ENCODE measurements around the gene EIF2AK3. TPM values are rescaled to one million over a fixed set of nuclear protein-coding genes. Genes with fewer than 3 reads are reported as not detected.

The EIF2AK3 gene
- total and polyA plus RNA-seq, 2 of the 13 experiments (the other 11 are each of a cell fraction or from before 2014, with no cell fraction given), result 10.3 to 30.6 TPM

DNA sequence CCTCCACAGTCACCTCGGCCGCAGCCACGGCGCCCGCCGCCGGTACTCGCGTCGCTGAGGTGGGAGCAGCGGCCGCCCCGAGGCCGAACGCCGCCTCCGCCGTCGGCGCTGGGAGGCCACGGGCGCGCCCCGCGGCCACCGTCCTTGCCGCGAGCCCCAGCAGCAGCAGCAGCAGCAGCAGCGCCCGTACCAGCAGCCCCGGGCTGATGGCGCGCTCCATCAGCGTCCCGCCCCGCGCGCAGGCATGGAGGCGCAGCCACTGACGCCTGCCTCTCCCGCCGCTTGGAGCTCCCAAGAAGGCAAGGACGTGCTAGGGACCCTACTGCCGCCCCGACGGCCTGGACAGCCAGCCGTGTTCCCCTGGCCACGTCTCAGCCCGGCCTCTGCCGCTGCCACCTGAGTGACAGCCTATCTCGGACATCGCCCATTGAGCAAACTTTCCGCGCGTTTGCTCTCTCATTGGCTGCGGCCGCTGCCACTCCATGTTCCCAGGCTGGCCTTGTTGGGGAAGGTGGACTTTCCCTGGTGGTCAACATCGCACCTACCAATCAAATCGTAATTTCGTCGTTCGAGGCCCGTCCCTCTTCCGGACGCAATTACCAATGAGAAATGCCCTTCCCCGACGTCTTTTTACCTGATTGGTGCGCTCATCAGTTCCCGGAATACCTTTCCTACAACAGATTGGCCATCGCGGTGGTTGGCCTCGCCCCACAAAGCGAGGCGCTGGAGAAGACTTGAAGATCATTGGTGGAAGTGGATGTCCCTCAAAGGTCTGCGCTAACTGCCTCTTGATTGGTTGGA, at the start of gene EIF2AK3 (continued):
- TF ChIP-seq, protein P1, sequence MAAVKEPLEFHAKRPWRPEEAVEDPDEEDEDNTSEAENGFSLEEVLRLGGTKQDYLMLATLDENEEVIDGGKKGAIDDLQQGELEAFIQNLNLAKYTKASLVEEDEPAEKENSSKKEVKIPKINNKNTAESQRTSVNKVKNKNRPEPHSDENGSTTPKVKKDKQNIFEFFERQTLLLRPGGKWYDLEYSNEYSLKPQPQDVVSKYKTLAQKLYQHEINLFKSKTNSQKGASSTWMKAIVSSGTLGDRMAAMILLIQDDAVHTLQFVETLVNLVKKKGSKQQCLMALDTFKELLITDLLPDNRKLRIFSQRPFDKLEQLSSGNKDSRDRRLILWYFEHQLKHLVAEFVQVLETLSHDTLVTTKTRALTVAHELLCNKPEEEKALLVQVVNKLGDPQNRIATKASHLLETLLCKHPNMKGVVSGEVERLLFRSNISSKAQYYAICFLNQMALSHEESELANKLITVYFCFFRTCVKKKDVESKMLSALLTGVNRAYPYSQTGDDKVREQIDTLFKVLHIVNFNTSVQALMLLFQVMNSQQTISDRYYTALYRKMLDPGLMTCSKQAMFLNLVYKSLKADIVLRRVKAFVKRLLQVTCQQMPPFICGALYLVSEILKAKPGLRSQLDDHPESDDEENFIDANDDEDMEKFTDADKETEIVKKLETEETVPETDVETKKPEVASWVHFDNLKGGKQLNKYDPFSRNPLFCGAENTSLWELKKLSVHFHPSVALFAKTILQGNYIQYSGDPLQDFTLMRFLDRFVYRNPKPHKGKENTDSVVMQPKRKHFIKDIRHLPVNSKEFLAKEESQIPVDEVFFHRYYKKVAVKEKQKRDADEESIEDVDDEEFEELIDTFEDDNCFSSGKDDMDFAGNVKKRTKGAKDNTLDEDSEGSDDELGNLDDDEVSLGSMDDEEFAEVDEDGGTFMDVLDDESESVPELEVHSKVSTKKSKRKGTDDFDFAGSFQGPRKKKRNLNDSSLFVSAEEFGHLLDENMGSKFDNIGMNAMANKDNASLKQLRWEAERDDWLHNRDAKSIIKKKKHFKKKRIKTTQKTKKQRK (IDR thresholded peaks at IDR 0.05; ENCODE audit: low read length), result peak; percentile 97
- TF ChIP-seq CCAR2 (optimal IDR thresholded peaks at IDR 0.05; ENCODE audit: low read depth, low read length) (no peak), ONECUT2 (CRISPR knock-in tag; IDR thresholded peaks at IDR 0.05) (no peak), SNRNP70 (IDR thresholded peaks at IDR 0.05; ENCODE audit: low read depth, low read length) (no peak), TSC22D2 (CRISPR knock-in tag; IDR thresholded peaks at IDR 0.05; ENCODE audit: borderline replicate concordance) (peak; percentile 55; the same call in 1 of the 2 replicates), ZNF816 (CRISPR knock-in tag; IDR thresholded peaks at IDR 0.05; ENCODE audit: borderline replicate concordance) (no peak), FOXK2 (IDR thresholded peaks at IDR 0.05) (peak; percentile 90), GABPA (IDR thresholded peaks at IDR 0.05; ENCODE audit: low read depth, low read length) (peak; percentile 79), GABPA (CRISPR knock-in tag; IDR thresholded peaks at IDR 0.05; ENCODE audit: low read depth) (peak; percentile 94)
- TF ChIP-seq, protein P2, sequence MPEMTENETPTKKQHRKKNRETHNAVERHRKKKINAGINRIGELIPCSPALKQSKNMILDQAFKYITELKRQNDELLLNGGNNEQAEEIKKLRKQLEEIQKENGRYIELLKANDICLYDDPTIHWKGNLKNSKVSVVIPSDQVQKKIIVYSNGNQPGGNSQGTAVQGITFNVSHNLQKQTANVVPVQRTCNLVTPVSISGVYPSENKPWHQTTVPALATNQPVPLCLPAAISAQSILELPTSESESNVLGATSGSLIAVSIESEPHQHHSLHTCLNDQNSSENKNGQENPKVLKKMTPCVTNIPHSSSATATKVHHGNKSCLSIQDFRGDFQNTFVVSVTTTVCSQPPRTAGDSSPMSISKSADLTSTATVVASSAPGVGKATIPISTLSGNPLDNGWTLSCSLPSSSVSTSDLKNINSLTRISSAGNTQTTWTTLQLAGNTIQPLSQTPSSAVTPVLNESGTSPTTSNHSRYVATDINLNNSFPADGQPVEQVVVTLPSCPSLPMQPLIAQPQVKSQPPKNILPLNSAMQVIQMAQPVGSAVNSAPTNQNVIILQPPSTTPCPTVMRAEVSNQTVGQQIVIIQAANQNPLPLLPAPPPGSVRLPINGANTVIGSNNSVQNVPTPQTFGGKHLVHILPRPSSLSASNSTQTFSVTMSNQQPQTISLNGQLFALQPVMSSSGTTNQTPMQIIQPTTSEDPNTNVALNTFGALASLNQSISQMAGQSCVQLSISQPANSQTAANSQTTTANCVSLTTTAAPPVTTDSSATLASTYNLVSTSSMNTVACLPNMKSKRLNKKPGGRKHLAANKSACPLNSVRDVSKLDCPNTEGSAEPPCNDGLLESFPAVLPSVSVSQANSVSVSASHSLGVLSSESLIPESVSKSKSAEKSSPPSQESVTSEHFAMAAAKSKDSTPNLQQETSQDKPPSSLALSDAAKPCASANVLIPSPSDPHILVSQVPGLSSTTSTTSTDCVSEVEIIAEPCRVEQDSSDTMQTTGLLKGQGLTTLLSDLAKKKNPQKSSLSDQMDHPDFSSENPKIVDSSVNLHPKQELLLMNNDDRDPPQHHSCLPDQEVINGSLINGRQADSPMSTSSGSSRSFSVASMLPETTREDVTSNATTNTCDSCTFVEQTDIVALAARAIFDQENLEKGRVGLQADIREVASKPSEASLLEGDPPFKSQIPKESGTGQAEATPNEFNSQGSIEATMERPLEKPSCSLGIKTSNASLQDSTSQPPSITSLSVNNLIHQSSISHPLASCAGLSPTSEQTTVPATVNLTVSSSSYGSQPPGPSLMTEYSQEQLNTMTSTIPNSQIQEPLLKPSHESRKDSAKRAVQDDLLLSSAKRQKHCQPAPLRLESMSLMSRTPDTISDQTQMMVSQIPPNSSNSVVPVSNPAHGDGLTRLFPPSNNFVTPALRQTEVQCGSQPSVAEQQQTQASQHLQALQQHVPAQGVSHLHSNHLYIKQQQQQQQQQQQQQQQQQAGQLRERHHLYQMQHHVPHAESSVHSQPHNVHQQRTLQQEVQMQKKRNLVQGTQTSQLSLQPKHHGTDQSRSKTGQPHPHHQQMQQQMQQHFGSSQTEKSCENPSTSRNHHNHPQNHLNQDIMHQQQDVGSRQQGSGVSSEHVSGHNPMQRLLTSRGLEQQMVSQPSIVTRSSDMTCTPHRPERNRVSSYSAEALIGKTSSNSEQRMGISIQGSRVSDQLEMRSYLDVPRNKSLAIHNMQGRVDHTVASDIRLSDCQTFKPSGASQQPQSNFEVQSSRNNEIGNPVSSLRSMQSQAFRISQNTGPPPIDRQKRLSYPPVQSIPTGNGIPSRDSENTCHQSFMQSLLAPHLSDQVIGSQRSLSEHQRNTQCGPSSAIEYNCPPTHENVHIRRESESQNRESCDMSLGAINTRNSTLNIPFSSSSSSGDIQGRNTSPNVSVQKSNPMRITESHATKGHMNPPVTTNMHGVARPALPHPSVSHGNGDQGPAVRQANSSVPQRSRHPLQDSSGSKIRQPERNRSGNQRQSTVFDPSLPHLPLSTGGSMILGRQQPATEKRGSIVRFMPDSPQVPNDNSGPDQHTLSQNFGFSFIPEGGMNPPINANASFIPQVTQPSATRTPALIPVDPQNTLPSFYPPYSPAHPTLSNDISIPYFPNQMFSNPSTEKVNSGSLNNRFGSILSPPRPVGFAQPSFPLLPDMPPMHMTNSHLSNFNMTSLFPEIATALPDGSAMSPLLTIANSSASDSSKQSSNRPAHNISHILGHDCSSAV (CRISPR knock-in tag; IDR thresholded peaks at IDR 0.05; ENCODE audit: borderline replicate concordance), result no peak
- TF ChIP-seq, protein P3, sequence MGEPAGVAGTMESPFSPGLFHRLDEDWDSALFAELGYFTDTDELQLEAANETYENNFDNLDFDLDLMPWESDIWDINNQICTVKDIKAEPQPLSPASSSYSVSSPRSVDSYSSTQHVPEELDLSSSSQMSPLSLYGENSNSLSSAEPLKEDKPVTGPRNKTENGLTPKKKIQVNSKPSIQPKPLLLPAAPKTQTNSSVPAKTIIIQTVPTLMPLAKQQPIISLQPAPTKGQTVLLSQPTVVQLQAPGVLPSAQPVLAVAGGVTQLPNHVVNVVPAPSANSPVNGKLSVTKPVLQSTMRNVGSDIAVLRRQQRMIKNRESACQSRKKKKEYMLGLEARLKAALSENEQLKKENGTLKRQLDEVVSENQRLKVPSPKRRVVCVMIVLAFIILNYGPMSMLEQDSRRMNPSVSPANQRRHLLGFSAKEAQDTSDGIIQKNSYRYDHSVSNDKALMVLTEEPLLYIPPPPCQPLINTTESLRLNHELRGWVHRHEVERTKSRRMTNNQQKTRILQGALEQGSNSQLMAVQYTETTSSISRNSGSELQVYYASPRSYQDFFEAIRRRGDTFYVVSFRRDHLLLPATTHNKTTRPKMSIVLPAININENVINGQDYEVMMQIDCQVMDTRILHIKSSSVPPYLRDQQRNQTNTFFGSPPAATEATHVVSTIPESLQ (CRISPR knock-in tag; conservative IDR thresholded peaks at IDR 0.05), result no peak; the same call in 1 of the 2 replicates
- TF ChIP-seq, protein P4, sequence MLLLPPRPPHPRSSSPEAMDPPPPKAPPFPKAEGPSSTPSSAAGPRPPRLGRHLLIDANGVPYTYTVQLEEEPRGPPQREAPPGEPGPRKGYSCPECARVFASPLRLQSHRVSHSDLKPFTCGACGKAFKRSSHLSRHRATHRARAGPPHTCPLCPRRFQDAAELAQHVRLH (CRISPR knock-in tag; IDR thresholded peaks at IDR 0.05; ENCODE audit: borderline replicate concordance, low read depth), result no peak
- TF ChIP-seq, protein P5, sequence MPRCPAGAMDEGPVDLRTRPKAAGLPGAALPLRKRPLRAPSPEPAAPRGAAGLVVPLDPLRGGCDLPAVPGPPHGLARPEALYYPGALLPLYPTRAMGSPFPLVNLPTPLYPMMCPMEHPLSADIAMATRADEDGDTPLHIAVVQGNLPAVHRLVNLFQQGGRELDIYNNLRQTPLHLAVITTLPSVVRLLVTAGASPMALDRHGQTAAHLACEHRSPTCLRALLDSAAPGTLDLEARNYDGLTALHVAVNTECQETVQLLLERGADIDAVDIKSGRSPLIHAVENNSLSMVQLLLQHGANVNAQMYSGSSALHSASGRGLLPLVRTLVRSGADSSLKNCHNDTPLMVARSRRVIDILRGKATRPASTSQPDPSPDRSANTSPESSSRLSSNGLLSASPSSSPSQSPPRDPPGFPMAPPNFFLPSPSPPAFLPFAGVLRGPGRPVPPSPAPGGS (CRISPR knock-in tag; IDR thresholded peaks at IDR 0.05), result peak; percentile 54
